ENCODE data around the gene CAT. TPM values are rescaled to one million over a fixed set of nuclear protein-coding genes. Genes with fewer than 3 reads are reported as not detected.

Gene CAT
- total RNA-seq, 1 experiment from 2014 or later = 26.6 TPM

DNA sequence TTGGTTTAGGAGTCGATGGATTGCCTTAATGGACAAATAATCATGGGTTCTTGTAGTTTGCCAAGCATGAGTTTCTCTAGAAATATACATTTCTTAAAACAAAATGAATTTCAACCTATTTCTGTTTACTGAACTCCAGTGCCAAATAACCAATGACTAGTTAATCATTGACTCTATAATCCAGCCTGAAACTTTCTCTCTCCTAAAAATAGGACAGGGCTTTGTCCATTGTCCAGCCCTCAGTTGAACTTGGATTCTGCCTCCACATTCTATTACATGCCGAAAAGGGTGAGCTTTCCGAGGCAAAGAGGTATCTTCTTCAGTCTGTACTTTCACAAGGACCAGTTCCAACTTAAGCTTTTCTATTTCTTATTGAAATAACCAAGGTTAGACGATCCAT lies 23.2 kb upstream of the CAT start:
- intact Hi-C loops (cut with micrococcal nuclease; ENCODE audit: unreplicated experiment) = no loop called here
- H3K27ac ChIP-seq (ENCODE audit: low read depth, low read length, poor library complexity, severe bottlenecking) = no peak overlapping the region
- peaks cover 17% of the 10 kb centered on the region for H3K9me3 ChIP-seq (ENCODE audit: low read depth, low read length, poor library complexity, severe bottlenecking)
- ChIA-PET POLR2A (ENCODE audit: low non-redundant PET) (no interaction called here), CTCF (interaction anchor here (0.6 kb wide), 1 partner anchor 857 kb away, joined by 3 read pairs; no protein-coding TSS in a partner anchor)
- peaks cover 4% of the 10 kb centered on the region for H3K27me3 ChIP-seq (replicated peaks; ENCODE audit: insufficient read depth, low read depth, low read length, poor library complexity)
- no peaks in the 10 kb centered on the region for H3K4me1 ChIP-seq (ENCODE audit: insufficient read depth, low read length, poor library complexity, severe bottlenecking)
- H3K4me3 ChIP-seq (ENCODE audit: low read depth, low read length, poor library complexity, severe bottlenecking) = no peak overlapping the region
- H3K36me3 ChIP-seq (ENCODE audit: insufficient read depth, low read length, poor library complexity, severe bottlenecking) = no peaks in the 10 kb centered on the region
- no peak for DNase-seq (ENCODE audit: low spot score)
- no peak for TF ChIP-seq EZH2 (IDR thresholded peaks at IDR 0.05; ENCODE audit: borderline replicate concordance, low read depth, low read length, poor library complexity, severe bottlenecking)
- TF ChIP-seq, protein P1, sequence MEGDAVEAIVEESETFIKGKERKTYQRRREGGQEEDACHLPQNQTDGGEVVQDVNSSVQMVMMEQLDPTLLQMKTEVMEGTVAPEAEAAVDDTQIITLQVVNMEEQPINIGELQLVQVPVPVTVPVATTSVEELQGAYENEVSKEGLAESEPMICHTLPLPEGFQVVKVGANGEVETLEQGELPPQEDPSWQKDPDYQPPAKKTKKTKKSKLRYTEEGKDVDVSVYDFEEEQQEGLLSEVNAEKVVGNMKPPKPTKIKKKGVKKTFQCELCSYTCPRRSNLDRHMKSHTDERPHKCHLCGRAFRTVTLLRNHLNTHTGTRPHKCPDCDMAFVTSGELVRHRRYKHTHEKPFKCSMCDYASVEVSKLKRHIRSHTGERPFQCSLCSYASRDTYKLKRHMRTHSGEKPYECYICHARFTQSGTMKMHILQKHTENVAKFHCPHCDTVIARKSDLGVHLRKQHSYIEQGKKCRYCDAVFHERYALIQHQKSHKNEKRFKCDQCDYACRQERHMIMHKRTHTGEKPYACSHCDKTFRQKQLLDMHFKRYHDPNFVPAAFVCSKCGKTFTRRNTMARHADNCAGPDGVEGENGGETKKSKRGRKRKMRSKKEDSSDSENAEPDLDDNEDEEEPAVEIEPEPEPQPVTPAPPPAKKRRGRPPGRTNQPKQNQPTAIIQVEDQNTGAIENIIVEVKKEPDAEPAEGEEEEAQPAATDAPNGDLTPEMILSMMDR (conservative IDR thresholded peaks at IDR 0.05; ENCODE audit: low read depth, low read length) = no peak
- BruUV-seq (replicated peaks) = no TSS peak

DNA sequence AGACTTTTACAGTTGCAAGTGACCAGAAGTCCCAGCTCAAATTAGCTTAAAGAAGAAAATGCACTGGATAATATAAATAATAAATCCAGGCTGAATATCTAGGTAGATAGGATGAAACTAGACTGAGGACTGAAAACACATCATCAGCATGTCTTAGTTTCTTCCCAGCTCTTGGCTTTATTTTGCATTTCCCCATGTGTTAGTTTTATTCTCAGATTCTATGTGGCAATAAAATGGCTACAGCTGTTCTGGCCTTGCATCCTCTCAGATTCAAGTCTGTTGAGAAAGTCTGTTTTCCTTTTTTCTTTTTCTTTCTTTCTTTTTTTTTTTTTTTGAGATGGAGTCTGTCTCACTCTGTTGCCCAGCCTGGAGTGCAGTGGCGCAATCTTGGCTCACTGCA lies 22.6 kb upstream of the CAT start:
- Histone ChIP-seq H3K9me3 (ENCODE audit: low read depth, low read length, poor library complexity, severe bottlenecking) (peaks cover 17% of the 10 kb centered on the region), H3K27ac (ENCODE audit: low read depth, low read length, poor library complexity, severe bottlenecking) (no peak overlapping the region), H3K27me3 (replicated peaks; ENCODE audit: insufficient read depth, low read depth, low read length, poor library complexity) (peaks cover 4% of the 10 kb centered on the region), H3K4me3 (ENCODE audit: low read depth, low read length, poor library complexity, severe bottlenecking) (no peak overlapping the region), H3K36me3 (ENCODE audit: insufficient read depth, low read length, poor library complexity, severe bottlenecking) (no peaks in the 10 kb centered on the region), H3K4me1 (ENCODE audit: insufficient read depth, low read length, poor library complexity, severe bottlenecking) (no peaks in the 10 kb centered on the region)
- POLR2A ChIA-PET (ENCODE audit: low non-redundant PET) = interaction anchor here (0.5 kb wide), 1 partner anchor 232 kb away, joined by 5 read pairs; no protein-coding TSS in a partner anchor
- DNase-seq (ENCODE audit: low spot score) = no peak
- TF ChIP-seq, protein P1 (conservative IDR thresholded peaks at IDR 0.05; ENCODE audit: low read depth, low read length) = no peak
- TF ChIP-seq EZH2 (IDR thresholded peaks at IDR 0.05; ENCODE audit: borderline replicate concordance, low read depth, low read length, poor library complexity, severe bottlenecking) = no peak
- no TSS peak for BruUV-seq (replicated peaks)
- CTCF ChIA-PET = interaction anchor here (0.6 kb wide), 2 partner anchors 198 to 857 kb away, joined by 3 to 16 read pairs; no protein-coding TSS in a partner anchor
- intact Hi-C loops (cut with micrococcal nuclease; ENCODE audit: unreplicated experiment) = no loop called here

GRCh38 chr11:34416766-34417165 lies 22.0 kb upstream of the CAT start:
- TF ChIP-seq EZH2 (IDR thresholded peaks at IDR 0.05; ENCODE audit: borderline replicate concordance, low read depth, low read length, poor library complexity, severe bottlenecking) = no peak
- TF ChIP-seq, protein P1 (conservative IDR thresholded peaks at IDR 0.05; ENCODE audit: low read depth, low read length) = no peak
- no TSS peak for BruUV-seq (replicated peaks)
- H3K36me3 ChIP-seq (ENCODE audit: insufficient read depth, low read length, poor library complexity, severe bottlenecking) = no peaks in the 10 kb centered on the region
- H3K4me3 ChIP-seq (ENCODE audit: low read depth, low read length, poor library complexity, severe bottlenecking) = no peak overlapping the region
- H3K27ac ChIP-seq (ENCODE audit: low read depth, low read length, poor library complexity, severe bottlenecking) = no peak overlapping the region
- peaks cover 4% of the 10 kb centered on the region for H3K27me3 ChIP-seq (replicated peaks; ENCODE audit: insufficient read depth, low read depth, low read length, poor library complexity)
- CTCF ChIA-PET = no interaction called here
- POLR2A ChIA-PET (ENCODE audit: low non-redundant PET) = interaction anchor here (0.5 kb wide), 1 partner anchor 233 kb away, joined by 5 read pairs; no protein-coding TSS in a partner anchor
- H3K4me1 ChIP-seq (ENCODE audit: insufficient read depth, low read length, poor library complexity, severe bottlenecking) = no peaks in the 10 kb centered on the region
- H3K9me3 ChIP-seq (ENCODE audit: low read depth, low read length, poor library complexity, severe bottlenecking) = peaks cover 17% of the 10 kb centered on the region
- intact Hi-C loops (cut with micrococcal nuclease; ENCODE audit: unreplicated experiment) = no loop called here
- DNase-seq (ENCODE audit: low spot score) = no peak
